Suppressor macrophage treated with lipopolysaccharide for 1 hour (primary cell): ENCODE data around the gene LAMA2.

Experiments used
- DNase-seq, 3 donors: peaks; one replicate each; pipeline ENCODE4 v3.0.0-alpha.2; 2020 to 2022

The LAMA2 gene

GRCh38 chr6:128882991-128883611, at the start of gene LAMA2:
Gene LAMA2, plus strand, starts transcription at chr6:128883138. Its CDS starts 108 bp downstream, at chr6:128883246.
- no peak for DNase-seq

GRCh38 chr6:128836761-128837160, 46.2 kb upstream of the LAMA2 start:
- no peak for DNase-seq

GRCh38 chr6:128841518-128841917, 41.4 kb upstream of the LAMA2 start:
- DNase-seq = no peak

- DNase-seq = no peak
Measured at GRCh38 chr6:128844598-128844997, 38.3 kb upstream of the LAMA2 start.

GRCh38 chr6:128847431-128848210, 35.3 kb upstream of the LAMA2 start:
- no peak for DNase-seq

GRCh38 chr6:128848212-128848935, 34.6 kb upstream of the LAMA2 start:
- no peak for DNase-seq

GRCh38 chr6:128855581-128856085, 27.3 kb upstream of the LAMA2 start:
- DNase-seq = no peak

GRCh38 chr6:128857806-128858205, 25.1 kb upstream of the LAMA2 start:
- no peak for DNase-seq

GRCh38 chr6:128860782-128861181, 22.2 kb upstream of the LAMA2 start:
- DNase-seq = no peak

GRCh38 chr6:128863983-128864382, 19.0 kb upstream of the LAMA2 start:
- DNase-seq = no peak

- no peak for DNase-seq
Measured at GRCh38 chr6:128870746-128871145, 12.2 kb upstream of the LAMA2 start.

- no peak for DNase-seq
Measured at GRCh38 chr6:128874863-128875262, 8.1 kb upstream of the LAMA2 start.

GRCh38 chr6:128882560-128882959, 378 bp upstream of the LAMA2 start:
- DNase-seq = no peak

- no peak for DNase-seq
Measured at GRCh38 chr6:128883906-128884305, 968 bp downstream of the LAMA2 start.

- no peak for DNase-seq
Measured at GRCh38 chr6:128885381-128885780, 2.4 kb downstream of the LAMA2 start.

- no peak for DNase-seq
Measured at GRCh38 chr6:128886706-128887105, 3.8 kb downstream of the LAMA2 start.

- DNase-seq = no peak
Measured at GRCh38 chr6:128888444-128889175, 5.7 kb downstream of the LAMA2 start.

GRCh38 chr6:128889870-128890269, 6.9 kb downstream of the LAMA2 start:
- DNase-seq = no peak

- no peak for DNase-seq
Measured at GRCh38 chr6:128892079-128892478, 9.1 kb downstream of the LAMA2 start.

GRCh38 chr6:128899341-128900050, 16.6 kb downstream of the LAMA2 start:
- no peak for DNase-seq

- DNase-seq = no peak
Measured at GRCh38 chr6:128903715-128904114, 20.8 kb downstream of the LAMA2 start.

- DNase-seq = no peak
Measured at GRCh38 chr6:128914051-128914450, 31.1 kb downstream of the LAMA2 start.
